AG04449 (cell line): ENCODE data around the gene SLC2A1.

Experiments used
- CTCF ChIA-PET: fragments of 350-600 bp; formaldehyde crosslinking; extraction: SDS; loops from one replicate; lab custom pipeline; 2021; ENCODE audit warnings: antibody characterized with exemption; lab: Yijun Ruan, JAX
- POLR2A ChIA-PET: fragments of 400-600, 350-600 bp; formaldehyde crosslinking; extraction: SDS; loops from one replicate; lab custom pipeline; 2020; ENCODE audit warnings: antibody characterized with exemption, inconsistent platforms; lab: Yijun Ruan, JAX
- DNase-seq: peaks from one replicate; pipeline ENCODE4 v3.0.0-alpha.2; 2010; ENCODE audit warnings: low read depth, low spot score
- H3K4me3 ChIP-seq: 2 replicates; pipeline ENCODE4 v1.5.1; 2011; ENCODE audit warnings: low read depth, mild to moderate bottlenecking, control low read depth, low read length
- CTCF ChIP-seq: IDR thresholded peaks from one replicate; pipeline ENCODE4 v1.5.1; 2011; ENCODE audit warnings: mild to moderate bottlenecking, moderate library complexity, low read length, control low read depth, inconsistent platforms; ENCODE audit not compliant: insufficient read depth; ENCODE audit errors: missing control alignments

The SLC2A1 gene

GRCh38 chr1:42931911-42932422 is 26.7 kb downstream of the SLC2A1 start:
- POLR2A ChIA-PET = no interaction called here
- TF ChIP-seq CTCF = no peak
- no peak overlapping the region for H3K4me3 ChIP-seq
- CTCF ChIA-PET = interaction anchor here (0.7 to 2.3 kb wide), 6 partner anchors 10 to 141 kb away, joined by 3 to 25 read pairs (median 4); no protein-coding TSS in a partner anchor
- DNase-seq = no peak

DNA sequence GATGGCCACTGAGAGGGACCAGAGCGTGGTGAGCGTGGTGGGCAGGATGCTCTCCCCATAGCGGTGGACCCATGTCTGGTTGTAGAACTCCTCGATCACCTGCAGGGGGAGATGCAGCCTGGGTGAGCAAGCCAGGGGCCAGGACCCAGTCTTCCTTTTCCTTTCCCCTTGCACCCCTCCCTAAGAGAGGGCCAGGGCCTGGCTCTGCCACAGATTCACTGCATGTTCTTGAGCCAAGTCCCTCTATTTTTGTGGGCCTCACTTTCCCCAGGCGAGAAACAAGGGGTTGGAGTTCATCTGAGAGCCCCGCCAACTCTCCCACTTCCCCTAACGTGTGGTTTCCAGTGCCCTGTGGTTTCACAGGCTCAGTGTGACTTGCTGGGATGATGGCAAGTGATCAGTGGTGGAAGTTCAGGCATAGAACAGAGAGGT is 27.5 kb downstream of the SLC2A1 start:
- TF ChIP-seq CTCF = peak; percentile 67
- H3K4me3 ChIP-seq = no peak overlapping the region
- ChIA-PET CTCF (interaction anchor here (1.4 to 21.3 kb wide), 3 partner anchors 34 to 142 kb away, joined by 3 to 927 read pairs (median 25); no protein-coding TSS in a partner anchor), POLR2A (no interaction called here)
- no peak for DNase-seq

DNA sequence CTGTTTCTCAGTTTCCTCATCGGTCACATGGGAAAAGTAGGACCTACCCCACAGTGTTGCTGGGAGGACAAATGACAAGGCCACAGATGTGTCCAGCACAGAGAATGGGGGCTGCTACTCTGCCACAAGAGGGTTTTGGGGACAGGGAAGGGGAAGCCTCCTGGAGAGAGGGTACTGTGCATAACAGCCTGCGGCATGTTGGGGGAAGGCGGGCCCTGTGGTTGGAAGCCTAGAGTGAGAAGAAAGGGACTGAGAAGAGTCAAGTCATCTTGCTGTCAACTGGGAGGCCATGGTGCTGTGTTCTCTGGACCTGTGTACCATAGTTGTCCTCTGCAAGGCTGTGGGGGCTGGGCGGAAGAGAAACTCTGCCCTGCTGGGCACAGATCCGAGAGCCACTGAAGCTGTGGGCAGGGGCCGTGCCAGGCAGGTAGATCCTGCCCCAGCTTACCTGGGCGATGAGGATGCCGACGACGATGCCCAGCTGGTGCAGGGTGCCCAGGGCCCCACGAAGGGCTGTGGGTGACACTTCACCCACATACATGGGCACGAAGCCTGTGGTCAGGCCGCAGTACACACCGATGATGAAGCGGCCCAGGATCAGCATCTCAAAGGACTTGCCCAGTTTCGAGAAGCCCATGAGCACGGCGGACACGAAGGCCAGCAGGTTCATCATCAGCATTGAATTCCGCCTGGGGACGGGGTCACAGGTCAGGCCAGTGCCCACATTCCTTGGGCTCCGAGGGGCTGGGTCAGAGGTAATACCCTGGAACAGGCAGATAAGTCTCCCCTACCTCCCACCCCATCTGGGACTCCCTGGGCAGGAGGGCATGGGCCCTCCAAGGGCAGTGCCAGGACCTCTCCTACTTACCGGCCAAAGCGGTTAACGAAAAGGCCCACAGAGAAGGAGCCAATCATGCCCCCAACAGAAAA is 28.2 kb downstream of the SLC2A1 start:
- ChIA-PET POLR2A (no interaction called here), CTCF (interaction anchor here (21.3 kb wide), 1 partner anchor 143 kb away, joined by 927 read pairs; no protein-coding TSS in a partner anchor)
- no peak for DNase-seq
- TF ChIP-seq CTCF = no peak
- H3K4me3 ChIP-seq = no peak overlapping the region

DNA sequence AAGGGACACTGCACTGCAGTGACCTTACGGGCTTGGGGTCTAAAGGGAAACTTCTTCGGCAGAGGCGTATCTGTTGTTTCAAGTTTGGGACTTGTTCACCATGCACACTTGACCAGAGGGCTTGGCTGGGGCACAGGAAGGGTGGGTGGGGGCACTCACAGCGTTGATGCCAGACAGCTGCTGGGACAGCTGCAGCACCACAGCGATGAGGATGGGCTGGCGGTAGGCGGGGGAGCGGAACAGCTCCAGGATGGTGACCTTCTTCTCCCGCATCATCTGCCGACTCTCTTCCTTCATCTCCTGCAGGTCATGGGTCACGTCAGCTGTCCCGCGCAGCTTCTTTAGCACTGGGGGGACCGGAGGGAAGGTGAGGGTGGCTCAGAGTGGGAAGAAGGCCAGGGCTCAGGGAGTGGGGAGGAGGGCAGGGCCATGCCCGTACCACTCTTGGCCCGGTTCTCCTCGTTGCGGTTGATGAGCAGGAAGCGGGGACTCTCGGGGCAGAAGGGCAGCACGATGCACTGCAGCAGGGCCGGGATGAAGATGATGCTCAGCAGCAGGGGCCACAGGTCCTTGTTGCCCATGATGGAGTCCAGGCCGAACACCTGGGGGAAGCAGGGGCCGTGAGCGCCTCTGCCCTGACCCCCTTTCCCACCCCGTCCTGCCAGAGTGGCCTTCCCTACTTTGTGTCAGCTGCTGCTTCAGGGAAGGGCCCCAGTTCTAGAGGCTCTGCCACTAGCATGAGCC is 29.1 kb downstream of the SLC2A1 start:
- POLR2A ChIA-PET = no interaction called here
- no peak for TF ChIP-seq CTCF
- CTCF ChIA-PET = interaction anchor here (0.7 to 21.3 kb wide), 2 partner anchors 83 to 144 kb away, joined by 3 to 927 read pairs; partner anchors contain the start of gene ZNF691
- no peak overlapping the region for H3K4me3 ChIP-seq
- no peak for DNase-seq

DNA sequence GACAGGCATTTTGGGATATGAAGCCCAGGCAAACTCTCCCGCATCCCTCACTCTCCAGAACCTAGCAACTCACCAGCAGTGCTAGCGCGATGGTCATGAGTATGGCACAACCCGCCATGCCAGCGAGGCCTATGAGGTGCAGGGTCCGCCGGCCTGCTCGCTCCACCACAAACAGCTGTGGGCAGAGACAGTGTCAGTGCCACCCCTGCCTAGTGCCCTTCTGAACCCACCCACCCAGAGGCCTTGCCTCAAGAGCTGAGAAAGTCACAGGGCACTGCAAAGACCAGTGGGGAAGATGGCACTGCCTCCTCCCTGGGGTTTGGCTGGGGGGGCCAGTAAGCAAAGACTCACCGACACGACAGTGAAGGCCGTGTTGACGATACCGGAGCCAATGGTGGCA is 29.8 kb downstream of the SLC2A1 start:
- CTCF ChIA-PET = interaction anchor here (0.7 to 21.3 kb wide), 2 partner anchors 83 to 145 kb away, joined by 3 to 927 read pairs; partner anchors contain the start of gene ZNF691
- no peak for DNase-seq
- no peak overlapping the region for H3K4me3 ChIP-seq
- no peak for TF ChIP-seq CTCF
- POLR2A ChIA-PET = interaction anchor here (0.6 kb wide), 1 partner anchor 145 kb away, joined by 3 read pairs; no protein-coding TSS in a partner anchor
